PFSK-1 (cell line): ENCODE measurements around the gene SMARCA5.

ENCODE experiments used
- FOXP2 ChIP-seq: optimal IDR thresholded peaks from 2 replicates; pipeline ENCODE3; 2011; ENCODE audit warnings: borderline replicate concordance, control low read depth, inconsistent platforms; ENCODE audit not compliant: insufficient read depth; ENCODE audit errors: extremely low read length, extremely low read depth
- POLR2AphosphoS5 ChIP-seq: IDR thresholded peaks from 2 replicates; pipeline ENCODE4 v1.6.1; 2012; ENCODE audit warnings: low read depth, mild to moderate bottlenecking, control low read depth, low read length, moderate library complexity
- SIN3A ChIP-seq: IDR thresholded peaks from 2 replicates; pipeline ENCODE4 v1.6.1; 2012; ENCODE audit warnings: mild to moderate bottlenecking, low read length, moderate library complexity, borderline replicate concordance; ENCODE audit not compliant: insufficient read depth
- TAF1 ChIP-seq: IDR thresholded peaks from 2 replicates; pipeline ENCODE4 v1.6.1; 2012; ENCODE audit warnings: low read length, control low read depth, borderline replicate concordance; ENCODE audit not compliant: insufficient read depth
- TF ChIP-seq, protein P1 (sequence below), 2 experiments: IDR thresholded peaks; 2 replicates each; pipeline versions ENCODE4 v1.6.1 to v1.8.0; 2011 to 2012; ENCODE audit warnings: low read depth in 2 of 2, low read length in 2 of 2, control low read depth in 1 of 2, inconsistent platforms in 1 of 2, mild to moderate bottlenecking in 1 of 2, moderate library complexity in 1 of 2; ENCODE audit not compliant: insufficient read depth in 1 of 2

The SMARCA5 gene

DNA sequence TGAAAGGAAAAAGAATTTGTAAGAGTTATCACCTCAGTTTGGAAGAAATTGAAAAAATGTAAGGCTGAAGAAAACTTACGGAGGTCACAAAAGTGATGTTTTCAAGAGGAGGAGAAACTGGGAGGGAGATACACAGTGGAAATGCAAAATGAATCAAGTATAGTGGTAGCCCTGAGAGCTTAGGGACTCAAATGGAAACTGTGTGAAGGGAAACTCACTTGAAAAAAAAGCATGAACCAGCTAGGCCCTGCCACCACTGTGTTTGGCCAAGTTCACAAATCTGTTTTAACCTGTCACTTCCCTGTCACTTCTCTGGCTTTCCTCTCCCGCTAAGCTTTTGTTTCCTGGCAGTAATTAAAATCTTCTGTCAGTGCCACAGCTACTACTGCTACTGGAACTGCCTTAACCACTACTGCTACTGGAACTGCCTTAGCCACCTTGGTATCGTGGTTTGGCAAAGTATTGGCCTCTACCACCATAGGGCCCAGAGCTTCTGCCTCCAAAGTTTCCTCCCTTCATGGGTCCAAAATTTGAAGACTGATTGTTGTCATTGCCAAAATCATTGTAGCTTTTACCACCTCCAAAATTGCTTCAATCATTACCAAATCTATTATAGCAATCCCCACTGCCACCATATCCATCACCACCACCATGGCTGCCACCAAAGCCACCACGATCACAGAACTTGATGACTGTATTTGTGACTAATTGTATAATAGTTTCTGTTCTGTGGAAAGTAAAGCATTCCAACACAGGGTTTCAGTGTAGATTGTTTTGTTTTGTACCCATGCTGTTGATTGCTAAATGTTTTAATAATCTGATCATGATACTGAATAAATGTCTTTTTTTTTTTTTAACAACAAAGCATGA is 41.5 kb downstream of the SMARCA5 start:
- TF ChIP-seq SIN3A (no peak), POLR2AphosphoS5 (no peak), TAF1 (no peak), FOXP2 (no peak)
- TF ChIP-seq, protein P1, sequence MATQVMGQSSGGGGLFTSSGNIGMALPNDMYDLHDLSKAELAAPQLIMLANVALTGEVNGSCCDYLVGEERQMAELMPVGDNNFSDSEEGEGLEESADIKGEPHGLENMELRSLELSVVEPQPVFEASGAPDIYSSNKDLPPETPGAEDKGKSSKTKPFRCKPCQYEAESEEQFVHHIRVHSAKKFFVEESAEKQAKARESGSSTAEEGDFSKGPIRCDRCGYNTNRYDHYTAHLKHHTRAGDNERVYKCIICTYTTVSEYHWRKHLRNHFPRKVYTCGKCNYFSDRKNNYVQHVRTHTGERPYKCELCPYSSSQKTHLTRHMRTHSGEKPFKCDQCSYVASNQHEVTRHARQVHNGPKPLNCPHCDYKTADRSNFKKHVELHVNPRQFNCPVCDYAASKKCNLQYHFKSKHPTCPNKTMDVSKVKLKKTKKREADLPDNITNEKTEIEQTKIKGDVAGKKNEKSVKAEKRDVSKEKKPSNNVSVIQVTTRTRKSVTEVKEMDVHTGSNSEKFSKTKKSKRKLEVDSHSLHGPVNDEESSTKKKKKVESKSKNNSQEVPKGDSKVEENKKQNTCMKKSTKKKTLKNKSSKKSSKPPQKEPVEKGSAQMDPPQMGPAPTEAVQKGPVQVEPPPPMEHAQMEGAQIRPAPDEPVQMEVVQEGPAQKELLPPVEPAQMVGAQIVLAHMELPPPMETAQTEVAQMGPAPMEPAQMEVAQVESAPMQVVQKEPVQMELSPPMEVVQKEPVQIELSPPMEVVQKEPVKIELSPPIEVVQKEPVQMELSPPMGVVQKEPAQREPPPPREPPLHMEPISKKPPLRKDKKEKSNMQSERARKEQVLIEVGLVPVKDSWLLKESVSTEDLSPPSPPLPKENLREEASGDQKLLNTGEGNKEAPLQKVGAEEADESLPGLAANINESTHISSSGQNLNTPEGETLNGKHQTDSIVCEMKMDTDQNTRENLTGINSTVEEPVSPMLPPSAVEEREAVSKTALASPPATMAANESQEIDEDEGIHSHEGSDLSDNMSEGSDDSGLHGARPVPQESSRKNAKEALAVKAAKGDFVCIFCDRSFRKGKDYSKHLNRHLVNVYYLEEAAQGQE (IDR thresholded peaks at IDR 0.05; ENCODE audit: insufficient read depth in 1 of 2, low read depth in 2 of 2, low read length in 2 of 2) = no peak

GRCh38 chr4:143555676-143556075 is 42.2 kb downstream of the SMARCA5 start:
- TF ChIP-seq FOXP2 (no peak), POLR2AphosphoS5 (no peak), TAF1 (no peak), SIN3A (no peak)
- TF ChIP-seq, protein P1 (IDR thresholded peaks at IDR 0.05; ENCODE audit: insufficient read depth in 1 of 2, low read depth in 2 of 2, low read length in 2 of 2) = no peak

DNA sequence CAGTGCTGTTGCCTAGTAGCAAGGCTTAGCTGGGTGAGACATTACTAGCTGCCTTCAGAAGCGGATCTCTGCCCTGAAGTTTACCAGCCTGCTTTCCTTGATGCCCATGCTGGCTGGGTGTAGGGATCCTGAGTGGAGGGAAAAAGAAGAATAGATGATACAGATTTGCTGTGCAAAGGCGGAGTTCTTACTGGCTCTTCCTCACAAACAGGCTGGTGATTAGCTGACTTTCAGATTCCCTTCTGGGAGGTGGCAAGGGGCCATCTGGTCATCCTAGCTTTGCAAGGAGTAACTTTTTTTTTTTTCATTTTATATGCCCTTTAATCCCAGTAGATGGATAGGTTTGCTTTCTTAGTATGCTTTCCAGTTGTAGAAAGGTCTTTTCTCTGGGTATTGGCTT is 44.8 kb downstream of the SMARCA5 start:
- TF ChIP-seq POLR2AphosphoS5 (no peak), SIN3A (no peak), FOXP2 (no peak), TAF1 (no peak)
- TF ChIP-seq, protein P1 (IDR thresholded peaks at IDR 0.05; ENCODE audit: insufficient read depth in 1 of 2, low read depth in 2 of 2, low read length in 2 of 2) = no peak

DNA sequence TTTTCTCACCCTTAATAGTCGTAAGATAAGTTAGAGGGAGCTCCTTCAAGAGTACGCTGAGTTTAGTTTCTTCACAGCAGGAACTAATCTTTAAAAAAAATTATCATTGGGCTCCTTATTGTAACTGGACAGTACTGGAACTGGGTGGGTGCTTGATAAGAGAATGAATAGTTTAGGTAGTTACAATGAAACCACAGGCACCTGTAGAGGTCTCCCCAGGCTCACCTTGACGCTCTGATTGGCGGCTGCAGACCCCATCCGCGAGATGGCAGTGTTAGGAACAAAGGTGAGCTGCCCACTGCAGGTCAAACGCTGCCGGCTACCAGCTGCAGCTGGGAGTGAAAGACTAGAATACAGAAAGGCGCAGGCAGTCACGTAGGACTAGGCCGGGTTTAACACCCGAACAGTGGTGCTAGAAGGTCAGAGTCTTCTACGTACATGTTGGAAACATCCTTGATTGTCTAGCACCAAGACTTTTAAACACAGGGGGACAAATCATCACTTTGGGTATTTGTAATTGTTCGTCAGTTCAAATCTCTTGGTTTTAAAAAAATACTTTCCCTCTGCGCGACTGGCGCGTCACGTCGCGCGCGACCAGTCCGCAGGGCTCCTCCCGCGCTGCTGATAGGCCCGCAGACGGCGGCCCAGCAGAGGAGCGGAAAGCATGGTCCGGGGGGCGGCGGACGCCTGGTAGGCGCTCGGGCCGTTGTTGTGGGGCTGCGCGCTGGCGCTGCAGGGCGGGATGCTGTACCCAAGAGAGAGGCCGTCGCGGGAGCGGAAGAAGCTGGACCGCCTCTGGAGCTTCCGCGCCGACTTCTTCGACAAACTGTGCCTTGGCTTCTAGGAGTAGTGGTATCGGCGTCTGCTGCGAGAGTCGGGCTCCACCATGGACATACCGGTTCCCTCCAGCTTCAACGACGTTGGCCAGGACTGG is 45.6 kb downstream of the SMARCA5 start:
- no peak for TF ChIP-seq TAF1
- TF ChIP-seq POLR2AphosphoS5 = no peak
- TF ChIP-seq, protein P1 (IDR thresholded peaks at IDR 0.05; ENCODE audit: insufficient read depth in 1 of 2, low read depth in 2 of 2, low read length in 2 of 2) = no peak
- no peak for TF ChIP-seq SIN3A
- no peak for TF ChIP-seq FOXP2
